Gastrocnemius medialis (tissue), 4 donors: Measurements from ENCODE around the gene FAM3A.

Experiments
- CTCF ChIP-seq, 5 experiments: fragments of 450-650 bp in 3 of 5; fragments of 200-600 bp in 2 of 5; sonication (generic) in 2 of 5; IDR thresholded peaks in 4 of 5; conservative IDR thresholded peaks in 1 of 5; 1 replicate in 4 of 5; 2 replicates in 1 of 5; pipeline ENCODE4 v1.5.1; 2016 to 2019; ENCODE audit warnings: antibody characterized with exemption in 5 of 5, mild to moderate bottlenecking in 3 of 5, moderate library complexity in 3 of 5
- POLR2A ChIP-seq, 2 donors: fragments of 450-650 bp; IDR thresholded peaks; one replicate each; pipeline ENCODE4 v1.6.1; 2017; ENCODE audit warnings: antibody characterized with exemption in 2 of 2, mild to moderate bottlenecking in 2 of 2, moderate library complexity in 2 of 2

GRCh38 chrX:154458954-154459778, 56.9 kb downstream of the FAM3A start:
- TF ChIP-seq POLR2A (IDR thresholded peaks at IDR 0.05) (no peak), CTCF (IDR thresholded peaks at IDR 0.05 in 4 of 5, conservative IDR thresholded peaks at IDR 0.05 in 1 of 5) (no peak)
